GM23338 (cell line): ENCODE data around the gene NFIA. TPM values are rescaled to one million over a fixed set of nuclear protein-coding genes. Genes with fewer than 3 reads are reported as not detected.

ENCODE experiments used
- ATAC-seq: fragments of 200-7000 bp; cut with Tn5 transposase; 3 replicates; pipeline ENCODE4 v1.9.1; 2020
- DNase-seq: peaks from one replicate; pipeline ENCODE4 v3.0.0-alpha.2; 2015; ENCODE audit warnings: low spot score
- H2AFZ ChIP-seq: fragments of 200-600 bp; sonication (generic); 2 replicates; pipeline ENCODE4 v1.8.0; 2016; ENCODE audit warnings: antibody characterized with exemption, mild to moderate bottlenecking, moderate library complexity
- H3F3A ChIP-seq: fragments of 200-600 bp; sonication (generic); replicated peaks from 2 replicates; pipeline ENCODE4 v1.8.0; 2017; ENCODE audit warnings: antibody characterized with exemption, mixed run types, low read depth
- H3K27ac ChIP-seq: fragments of 200-600 bp; sonication (generic); 2 replicates; pipeline ENCODE4 v1.6.1; 2016; ENCODE audit warnings: low read depth
- H3K27me3 ChIP-seq: fragments of 200-600 bp; sonication (generic); 2 replicates; pipeline ENCODE4 v1.8.0; 2016; ENCODE audit warnings: mild to moderate bottlenecking, mixed run types, moderate library complexity; ENCODE audit not compliant: insufficient read depth
- H3K36me3 ChIP-seq: fragments of 200-600 bp; sonication (generic); 2 replicates; pipeline ENCODE4 v1.8.0; 2016; ENCODE audit warnings: mild to moderate bottlenecking; ENCODE audit not compliant: insufficient read depth
- H3K4me1 ChIP-seq: fragments of 200-600 bp; sonication (generic); 2 replicates; pipeline ENCODE4 v1.8.0; 2016; ENCODE audit warnings: mild to moderate bottlenecking, moderate library complexity; ENCODE audit not compliant: insufficient read depth
- H3K4me2 ChIP-seq: fragments of 200-600 bp; sonication (generic); 2 replicates; pipeline ENCODE4 v1.7.1; 2017; ENCODE audit warnings: mixed run types
- H3K4me3 ChIP-seq: fragments of 200-600 bp; sonication (generic); 2 replicates; pipeline ENCODE4 v1.6.1; 2016; ENCODE audit warnings: mixed run types
- H3K79me2 ChIP-seq: fragments of 200-600 bp; sonication (generic); replicated peaks from 2 replicates; pipeline ENCODE4 v1.8.0; 2017; ENCODE audit warnings: mild to moderate bottlenecking; ENCODE audit not compliant: insufficient read depth
- H3K9me2 ChIP-seq: fragments of 200-600 bp; sonication (generic); 2 replicates; pipeline ENCODE4 v1.8.0; 2017; ENCODE audit not compliant: insufficient read depth
- H4K20me1 ChIP-seq: fragments of 200-600 bp; sonication (generic); replicated peaks from 2 replicates; pipeline ENCODE4 v1.8.0; 2017; ENCODE audit warnings: mild to moderate bottlenecking; ENCODE audit not compliant: insufficient read depth
- H3K27ac Mint-ChIP-seq: 2 replicates; pipeline ENCODE4 v1.8.0; 2020; ENCODE audit warnings: inconsistent platforms, mild to moderate bottlenecking, moderate library complexity, mixed read lengths
- H3K27me3 Mint-ChIP-seq: 3 replicates; pipeline ENCODE4 v1.8.0; 2022; ENCODE audit warnings: low read depth, mild to moderate bottlenecking, moderate library complexity, mixed read lengths, inconsistent platforms; ENCODE audit not compliant: insufficient read depth, poor library complexity
- H3K36me3 Mint-ChIP-seq: 3 replicates; pipeline ENCODE4 v1.8.0; 2021; ENCODE audit warnings: low read depth, mild to moderate bottlenecking, inconsistent platforms, moderate library complexity, mixed read lengths
- H3K4me1 Mint-ChIP-seq: 3 replicates; pipeline ENCODE4 v1.8.0; 2020; ENCODE audit warnings: mild to moderate bottlenecking, inconsistent platforms, mixed read lengths
- H3K4me3 Mint-ChIP-seq: 3 replicates; pipeline ENCODE4 v1.8.0; 2021; ENCODE audit warnings: moderate library complexity, mild to moderate bottlenecking, inconsistent platforms, mixed read lengths
- H3K9me3 Mint-ChIP-seq: 3 replicates; pipeline ENCODE4 v1.8.0; 2020; ENCODE audit warnings: moderate library complexity, mild to moderate bottlenecking, inconsistent platforms, mixed read lengths
- CTCF ChIP-seq, 2 experiments: fragments of 200-600 bp in 1 of 2; sonication (generic) in 1 of 2; conservative IDR thresholded peaks; 2 replicates each; pipeline versions ENCODE4 v1.5.1 to v1.6.1; 2016 to 2017; ENCODE audit warnings: antibody characterized with exemption in 2 of 2, low read depth in 2 of 2, mild to moderate bottlenecking in 2 of 2, moderate library complexity in 1 of 2
- EZH2 ChIP-seq: fragments of 200-600 bp; sonication (generic); IDR thresholded peaks from one replicate; pipeline ENCODE4 v1.8.0; 2017; ENCODE audit warnings: antibody characterized with exemption, mild to moderate bottlenecking, low read depth; ENCODE audit not compliant: unreplicated experiment
- EZH2phosphoT487 ChIP-seq: fragments of 200-600 bp; sonication (generic); IDR thresholded peaks from one replicate; pipeline ENCODE4 v1.8.1; 2018; ENCODE audit warnings: antibody characterized with exemption; ENCODE audit not compliant: unreplicated experiment
- NANOG ChIP-seq: IDR thresholded peaks from 2 replicates; pipeline ENCODE4 v1.6.1; 2016; ENCODE audit warnings: antibody characterized with exemption, borderline replicate concordance
- POLR2AphosphoS5 ChIP-seq: IDR thresholded peaks from 2 replicates; pipeline ENCODE4 v1.6.1; 2016; ENCODE audit warnings: antibody characterized with exemption, low read depth
- ZNF462 ChIP-seq: fragments of 250-450 bp; sonication (Bioruptor Pico); IDR thresholded peaks from 2 replicates; pipeline ENCODE4 v1.5.0; 2020; ENCODE audit warnings: mild to moderate bottlenecking, moderate library complexity
- polyA plus RNA-seq: library from polyadenylated mRNA; unstranded; fragments of >200 nt; fragmentation: Nextera tagmentation; extraction: Ambion mirVana; gene quantifications from 2 replicates; pipeline ENCODE4 v1.2.1, GENCODE V29; 2016
- total RNA-seq: library from RNA; depleted of rRNA; stranded (reverse); fragments of >200 nt; shearing (Covaris generic); gene quantifications from 2 replicates; pipeline ENCODE4 v1.2.3, GENCODE V29; 2014

The NFIA gene
- total and polyA plus RNA-seq, 2 experiments from 2014 or later = 0.97 to 2.3 TPM

GRCh38 chr1:61089338-61089737, 7.0 kb downstream of the NFIA start (continued):
- TF ChIP-seq CTCF (conservative IDR thresholded peaks at IDR 0.05; ENCODE audit: low read depth in 2 of 2) = no peak
- TF ChIP-seq ZNF462 (CRISPR knock-in tag) = no peak
- no peak for TF ChIP-seq EZH2phosphoT487

GRCh38 chr1:61089741-61090140, 7.4 kb downstream of the NFIA start:
- no peaks in the 10 kb centered on the region for H3F3A ChIP-seq
- H3K36me3 ChIP-seq = no peaks in the 10 kb centered on the region
- Mint-ChIP-seq H3K27me3 (peaks cover 4% of the 10 kb centered on the region), H3K36me3 (no peaks in the 10 kb centered on the region), H3K9me3 (no peaks in the 10 kb centered on the region), H3K27ac (no peak overlapping the region), H3K4me3 (no peak overlapping the region), H3K4me1 (peaks cover 14% of the 10 kb centered on the region)
- no peak overlapping the region for H3K4me2 ChIP-seq
- H3K27ac ChIP-seq = no peak overlapping the region
- H2AFZ ChIP-seq = no peak overlapping the region
- H4K20me1 ChIP-seq = peaks cover 3% of the 10 kb centered on the region; the same call in 1 of the 2 replicates
- H3K4me3 ChIP-seq = no peak overlapping the region
- H3K9me2 ChIP-seq = no peaks in the 10 kb centered on the region
- no peaks in the 10 kb centered on the region; the same call in 1 of the 2 replicates for H3K79me2 ChIP-seq
- H3K27me3 ChIP-seq = peaks cover 28% of the 10 kb centered on the region
- peaks cover 14% of the 10 kb centered on the region for H3K4me1 ChIP-seq
- ATAC-seq (no peak), DNase-seq (no peak)
- TF ChIP-seq EZH2 (no peak), NANOG (no peak), EZH2phosphoT487 (no peak), CTCF (conservative IDR thresholded peaks at IDR 0.05; ENCODE audit: low read depth in 2 of 2) (no peak), POLR2AphosphoS5 (no peak)
